ENCODE measurements around the gene SUSD3.

Gene SUSD3

GRCh38 chr9:93127395-93127911, 69.0 kb downstream of the SUSD3 start:
- DNase-seq, result no peak

GRCh38 chr9:93128011-93128714, 69.7 kb downstream of the SUSD3 start:
- DNase-seq, result no peak

GRCh38 chr9:93128715-93129224, 70.3 kb downstream of the SUSD3 start:
- no peak for DNase-seq

GRCh38 chr9:93129286-93129685, 70.8 kb downstream of the SUSD3 start:
- no peak for DNase-seq

GRCh38 chr9:93129691-93130500, 71.4 kb downstream of the SUSD3 start:
- DNase-seq, result no peak

GRCh38 chr9:93130861-93131481, 72.5 kb downstream of the SUSD3 start:
- DNase-seq, result no peak

- no peak for DNase-seq
Measured at GRCh38 chr9:93131599-93132286, 73.2 kb downstream of the SUSD3 start.

- DNase-seq, result no peak
Measured at GRCh38 chr9:93132287-93132927, 73.9 kb downstream of the SUSD3 start.

GRCh38 chr9:93132946-93133680, 74.6 kb downstream of the SUSD3 start:
- no peak for DNase-seq

- no peak for DNase-seq
Measured at GRCh38 chr9:93133681-93134014, 75.1 kb downstream of the SUSD3 start.

- DNase-seq, result no peak
Measured at GRCh38 chr9:93134015-93134739, 75.7 kb downstream of the SUSD3 start, which contains the start of gene NINJ1. Gene NINJ1, minus strand, starts transcription at chr9:93134251. Its CDS starts 34 bp downstream, at chr9:93134217.
